ENCODE measurements around the gene SQSTM1. TPM values are rescaled to one million over a fixed set of nuclear protein-coding genes. Genes with fewer than 3 reads are reported as not detected.

Gene SQSTM1
- total and polyA plus RNA-seq, 2 experiments from 2014 or later: 402 to 641 TPM

GRCh38 chr5:179882338-179882737, 61.6 kb downstream of the SQSTM1 start:
- Histone ChIP-seq H3K9me3 (ENCODE audit: low read depth) (peaks cover 25% of the 10 kb centered on the region), H3K27me3 (no peaks in the 10 kb centered on the region), H3K4me3 (no peak overlapping the region), H3K4me1 (ENCODE audit: insufficient read depth) (no peaks in the 10 kb centered on the region), H3K27ac (no peak overlapping the region), H3K4me2 (no peak overlapping the region), H3K9me2 (replicated peaks; ENCODE audit: insufficient read depth) (no peaks in the 10 kb centered on the region), H4K20me1 (ENCODE audit: insufficient read depth, poor library complexity, severe bottlenecking) (no peaks in the 10 kb centered on the region), H3K36me3 (replicated peaks; ENCODE audit: insufficient read depth, low read depth) (peaks cover 5% of the 10 kb centered on the region), H2AFZ (no peak overlapping the region), H3K79me2 (no peaks in the 10 kb centered on the region)
- TF ChIP-seq CTCF (IDR thresholded peaks at IDR 0.05; ENCODE audit: poor library complexity): no peak
- TF ChIP-seq EZH2phosphoT487 (IDR thresholded peaks at IDR 0.05; ENCODE audit: low read depth, severe bottlenecking, unreplicated experiment): no peak
- TF ChIP-seq EZH2 (IDR thresholded peaks at IDR 0.05; ENCODE audit: borderline replicate concordance): no peak
- DNase-seq (ENCODE audit: low spot score): no peak
- WGBS (ENCODE audit: low lambda C conversion rate, missing lambda C conversion rate): 75% methylated on average over 4 of the region's 4 CpGs

- WGBS (ENCODE audit: low lambda C conversion rate, missing lambda C conversion rate): 97% methylated on average over 3 of the region's 3 CpGs
- Histone ChIP-seq H3K9me2 (replicated peaks; ENCODE audit: insufficient read depth) (no peaks in the 10 kb centered on the region), H3K4me3 (no peak overlapping the region), H3K27ac (no peak overlapping the region), H3K27me3 (no peaks in the 10 kb centered on the region), H4K20me1 (ENCODE audit: insufficient read depth, poor library complexity, severe bottlenecking) (no peaks in the 10 kb centered on the region), H3K4me1 (ENCODE audit: insufficient read depth) (no peaks in the 10 kb centered on the region), H3K4me2 (no peak overlapping the region), H3K79me2 (no peaks in the 10 kb centered on the region), H3K9me3 (ENCODE audit: low read depth) (peaks cover 25% of the 10 kb centered on the region), H3K36me3 (replicated peaks; ENCODE audit: insufficient read depth, low read depth) (peaks cover 5% of the 10 kb centered on the region), H2AFZ (no peak overlapping the region)
- TF ChIP-seq EZH2phosphoT487 (IDR thresholded peaks at IDR 0.05; ENCODE audit: low read depth, severe bottlenecking, unreplicated experiment) (no peak), EZH2 (IDR thresholded peaks at IDR 0.05; ENCODE audit: borderline replicate concordance) (no peak), CTCF (IDR thresholded peaks at IDR 0.05; ENCODE audit: poor library complexity) (no peak)
- DNase-seq (ENCODE audit: low spot score): no peak
These were observed 62.5 kb downstream of the SQSTM1 start for GRCh38 chr5:179883163-179883562.

- WGBS (ENCODE audit: low lambda C conversion rate, missing lambda C conversion rate): 97% methylated on average over 13 of the region's 13 CpGs
- Histone ChIP-seq H3K9me3 (ENCODE audit: low read depth) (peaks cover 25% of the 10 kb centered on the region), H3K9me2 (replicated peaks; ENCODE audit: insufficient read depth) (no peaks in the 10 kb centered on the region), H3K79me2 (no peaks in the 10 kb centered on the region), H3K27ac (peak overlapping the region; percentile 66), H3K4me2 (no peak overlapping the region), H4K20me1 (ENCODE audit: insufficient read depth, poor library complexity, severe bottlenecking) (no peaks in the 10 kb centered on the region), H3K36me3 (replicated peaks; ENCODE audit: insufficient read depth, low read depth) (peaks cover 5% of the 10 kb centered on the region), H3K27me3 (no peaks in the 10 kb centered on the region), H2AFZ (no peak overlapping the region), H3K4me1 (ENCODE audit: insufficient read depth) (no peaks in the 10 kb centered on the region), H3K4me3 (no peak overlapping the region)
- no peak for TF ChIP-seq EZH2phosphoT487 (IDR thresholded peaks at IDR 0.05; ENCODE audit: low read depth, severe bottlenecking, unreplicated experiment)
- TF ChIP-seq EZH2 (IDR thresholded peaks at IDR 0.05; ENCODE audit: borderline replicate concordance): no peak
- no peak for TF ChIP-seq CTCF (IDR thresholded peaks at IDR 0.05; ENCODE audit: poor library complexity)
- DNase-seq (ENCODE audit: low spot score): no peak
These were observed 64.9 kb downstream of the SQSTM1 start for GRCh38 chr5:179885491-179886090.

All from hepatocyte (in vitro differentiated cells).